Spleen (tissue), 11 donors: ENCODE measurements around the gene MTRFR. TPM values are rescaled to one million over a fixed set of nuclear protein-coding genes. Genes with fewer than 3 reads are reported as not detected.

Experiments
- DNase-seq: peaks from one replicate; pipeline ENCODE4 v3.0.0-alpha.2; 2020
- H3K27ac ChIP-seq, 8 donors: fragments of 200-600 bp; sonication (generic) in 7 of 8; 1 replicate in 4 of 8; 2 replicates in 4 of 8; pipeline versions ENCODE4 v1.5.0 to v1.8.0; 2016 to 2021; ENCODE audit warnings: inconsistent platforms in 4 of 8, mild to moderate bottlenecking in 4 of 8, moderate library complexity in 1 of 8
- H3K27me3 ChIP-seq, 7 donors: fragments of 200-600 bp; sonication (generic) in 6 of 7; replicated peaks in 1 of 7; 1 replicate in 4 of 7; 2 replicates in 3 of 7; pipeline versions ENCODE4 v1.5.0 to v1.8.0; 2016 to 2021; ENCODE audit warnings: inconsistent platforms in 3 of 7, mild to moderate bottlenecking in 1 of 7
- H3K36me3 ChIP-seq, 6 donors: fragments of 200-600 bp; sonication (generic) in 5 of 6; 1 replicate in 4 of 6; 2 replicates in 2 of 6; pipeline versions ENCODE4 v1.5.0 to v1.8.0; 2016 to 2021; ENCODE audit warnings: inconsistent platforms in 2 of 6
- H3K4me1 ChIP-seq, 6 donors: fragments of 200-600 bp; sonication (generic) in 5 of 6; 1 replicate in 3 of 6; 2 replicates in 3 of 6; pipeline versions ENCODE4 v1.5.0 to v1.8.0; 2016 to 2021; ENCODE audit warnings: inconsistent platforms in 3 of 6
- H3K4me3 ChIP-seq, 8 donors: fragments of 200-600 bp; sonication (generic) in 7 of 8; 1 replicate in 4 of 8; 2 replicates in 4 of 8; pipeline versions ENCODE4 v1.5.0 to v1.8.0; 2016 to 2021; ENCODE audit warnings: inconsistent platforms in 4 of 8, mild to moderate bottlenecking in 4 of 8, moderate library complexity in 2 of 8
- H3K9me3 ChIP-seq, 8 donors: fragments of 200-600 bp; sonication (generic) in 7 of 8; 1 replicate in 4 of 8; 2 replicates in 4 of 8; pipeline versions ENCODE4 v1.5.0 to v1.8.0; 2016 to 2021; ENCODE audit warnings: inconsistent platforms in 4 of 8
- CTCF ChIP-seq, 11 experiments: fragments of 200-600 bp in 7 of 11; fragments of 450-650 bp in 4 of 11; sonication (generic) in 4 of 11; IDR thresholded peaks in 8 of 11; conservative IDR thresholded peaks in 3 of 11; 1 replicate in 7 of 11; 2 replicates in 4 of 11; pipeline versions ENCODE4 v1.4.0 to v1.8.0; 2016 to 2021; ENCODE audit warnings: antibody characterized with exemption in 11 of 11, inconsistent platforms in 4 of 11, mild to moderate bottlenecking in 1 of 11
- POLR2A ChIP-seq, 3 donors: fragments of 450-650 bp; IDR thresholded peaks; one replicate each; pipeline ENCODE4 v1.5.1; 2017; ENCODE audit warnings: antibody characterized with exemption in 3 of 3, mild to moderate bottlenecking in 1 of 3
- POLR2AphosphoS5 ChIP-seq, 3 donors: sonication (generic); formaldehyde crosslinking; IDR thresholded peaks; one replicate each; pipeline ENCODE4 v1.5.1; 2017; ENCODE audit warnings: antibody characterized with exemption in 3 of 3
- WGBS, 5 donors: extraction: QIAGEN DNeasy Blood & Tissue Kit in 3 of 5; methylation state at CpG; one replicate each; pipeline versions ENCODE4 v1.1.5 to v1.1.7; 2013 to 2018; 5-methylcytosine and 5-hydroxymethylcytosine counted together
- intact Hi-C: fragments of 100-400 bp; cut with DNase I; formaldehyde crosslinking; loops from one replicate; pipeline ENCODE4 v1.15.0; 2023; ENCODE audit warnings: low total_unique reads
- polyA plus RNA-seq, 3 donors: library from polyadenylated mRNA; stranded (reverse); fragments of 200-250 nt; gene quantifications; one replicate each; pipeline ENCODE4 v1.2.1, GENCODE V29; 2013
- total RNA-seq, 7 donors: library from RNA; depleted of rRNA in 3 of 7; stranded (reverse); fragments of >200 nt in 3 of 7; fragmentation: NEBNext Ultra II Directional in 4 of 7; extraction: Animal tissue kit (Norgen Biotek cat#: 25700) in 4 of 7; gene quantifications; one replicate each; pipeline versions ENCODE4 v1.1.0 to v1.2.1, GENCODE V29; 2016 to 2021
- donor health status: healthy with polysubstance abuse.
- donor health status: DM: no; HTN: no; CAD: no; lungs with moderate emphysema.
- donor health status: DM: no; HTN: no; CAD: no.
- donor health status: Bipolar disorder and iron deficiency.
- donor health status: healthy.
- donor health status: DM: no; HTN: no; CAD: no.
- donor health status: DM: yes; HTN: yes; CAD: no.

MTRFR gene
- total and polyA plus RNA-seq, 10 donors, result 11.9 to 21.0 (median 16.2) TPM

GRCh38 chr12:123268850-123269249 lies 35.6 kb downstream of the MTRFR start:
- intact Hi-C loops, result no loop called here
- Histone ChIP-seq H3K27ac (peak overlapping the region; percentile 30 to 86 (median 70)), H3K4me1 (peaks cover 31 to 48% (median 44%) of the 10 kb centered on the region in 6 donors), H3K9me3 (no peaks in the 10 kb centered on the region), H3K4me3 (peak overlapping the region in 6 of 8 donors; percentile 55 to 85 (median 64)), H3K27me3 (peaks cover 0 to 3% (median 0%) of the 10 kb centered on the region in 7 donors), H3K36me3 (peaks cover 0 to 34% (median 2%) of the 10 kb centered on the region in 6 donors)
- WGBS, 5 donors, result 34 to 61% (median 53%) methylated on average over 11 to 13 of the region's 13 CpGs
- TF ChIP-seq POLR2A (IDR thresholded peaks at IDR 0.05) (no peak), CTCF (IDR thresholded peaks at IDR 0.05 in 8 of 11, conservative IDR thresholded peaks at IDR 0.05 in 3 of 11) (no peak), POLR2AphosphoS5 (IDR thresholded peaks at IDR 0.05) (no peak)
- peak; percentile 76 for DNase-seq

- WGBS, 5 donors, result 3 to 24% (median 8%) methylated on average over 15 to 32 of the region's 32 CpGs
- TF ChIP-seq POLR2AphosphoS5 (IDR thresholded peaks at IDR 0.05) (peak; percentile 37 to 72 (median 54)), CTCF (IDR thresholded peaks at IDR 0.05 in 8 of 11, conservative IDR thresholded peaks at IDR 0.05 in 3 of 11) (peak in 2 of 11 experiments; percentile 28 to 41), POLR2A (IDR thresholded peaks at IDR 0.05) (no peak)
Measured at GRCh38 chr12:123269395-123269892, 36.2 kb downstream of the MTRFR start.

DNA sequence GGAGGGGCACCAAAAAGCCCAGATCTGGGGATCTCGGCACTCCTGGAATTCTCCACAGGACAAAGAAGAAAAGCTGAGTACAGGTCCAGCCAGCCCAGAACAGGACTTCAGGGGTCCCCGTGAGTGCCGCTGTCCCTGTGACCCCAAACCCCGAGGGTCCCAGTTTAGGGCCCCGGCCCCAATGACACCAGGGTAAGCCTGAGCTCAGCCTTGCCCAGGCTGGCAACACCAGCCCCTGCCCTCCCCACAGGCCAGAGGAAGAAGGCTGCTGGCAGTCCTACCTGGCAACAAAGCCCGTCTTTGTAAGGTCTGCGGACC lies 36.6 kb downstream of the MTRFR start:
- WGBS, 5 donors, result 0 to 4% (median 3%) methylated on average over 5 to 7 of the region's 7 CpGs
- peaks cover 31 to 48% (median 44%) of the 10 kb centered on the region in 6 donors for H3K4me1 ChIP-seq
- peaks cover 0 to 3% (median 0%) of the 10 kb centered on the region in 7 donors for H3K27me3 ChIP-seq
- intact Hi-C loops, result no loop called here
- peak overlapping the region; percentile 48 to 85 (median 63) for H3K4me3 ChIP-seq
- H3K9me3 ChIP-seq, result no peaks in the 10 kb centered on the region
- H3K27ac ChIP-seq, result peak overlapping the region; percentile 30 to 86 (median 70)
- no peak for DNase-seq
- no peak for TF ChIP-seq POLR2AphosphoS5 (IDR thresholded peaks at IDR 0.05)
- TF ChIP-seq POLR2A (IDR thresholded peaks at IDR 0.05), result no peak
- TF ChIP-seq CTCF (IDR thresholded peaks at IDR 0.05 in 8 of 11, conservative IDR thresholded peaks at IDR 0.05 in 3 of 11), result no peak
- peaks cover 0 to 23% (median under 1%) of the 10 kb centered on the region in 6 donors for H3K36me3 ChIP-seq

More at GRCh38 chr12:123269395-123269892, 36.2 kb downstream of the MTRFR start:
- intact Hi-C loops, result no loop called here
- DNase-seq, result peak; percentile 87
- Histone ChIP-seq H3K9me3 (no peaks in the 10 kb centered on the region), H3K4me3 (peak overlapping the region; percentile 48 to 85 (median 63)), H3K27me3 (peaks cover 0 to 3% (median 0%) of the 10 kb centered on the region in 7 donors), H3K27ac (peak overlapping the region; percentile 30 to 86 (median 70)), H3K36me3 (peaks cover 0 to 28% (median 2%) of the 10 kb centered on the region in 6 donors), H3K4me1 (peaks cover 31 to 48% (median 44%) of the 10 kb centered on the region in 6 donors)

DNA sequence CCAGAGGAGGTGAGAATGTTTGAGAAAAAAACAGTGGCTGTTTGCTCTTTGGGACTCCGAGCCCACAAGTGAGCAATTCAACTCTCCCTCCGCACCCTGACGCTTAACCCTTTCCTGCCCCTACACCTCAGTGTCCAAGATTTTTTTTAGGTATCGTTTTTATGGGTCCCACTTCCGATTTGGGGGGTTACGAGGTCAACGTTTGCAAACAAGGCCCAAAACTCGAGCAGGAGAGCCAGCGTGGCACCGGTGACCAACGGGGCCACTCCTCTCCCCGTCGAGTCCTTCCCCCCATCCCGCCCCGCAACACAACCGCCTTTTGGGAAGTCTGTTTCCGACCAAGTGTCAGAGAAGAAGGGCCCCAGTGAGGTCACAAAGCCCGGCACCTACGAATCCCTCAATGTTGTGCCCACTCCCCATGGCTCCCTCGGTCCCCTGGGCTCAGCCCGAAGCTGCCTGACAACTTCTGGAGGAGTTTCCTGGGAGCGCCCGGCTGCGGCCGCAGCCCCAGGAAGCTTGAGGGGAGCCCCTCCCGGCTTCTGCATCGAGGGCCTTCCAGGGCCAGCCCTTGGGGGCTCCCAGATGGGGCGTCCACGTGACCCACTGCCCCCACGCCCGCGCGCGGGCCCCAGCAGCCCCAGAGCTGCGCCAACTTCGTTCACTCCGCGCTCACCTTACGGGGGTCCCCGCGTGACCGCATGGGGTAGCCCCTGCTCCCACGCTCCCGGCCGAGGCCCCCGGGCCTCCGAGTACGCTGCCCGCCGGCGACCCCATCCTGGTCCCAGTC lies 37.2 kb downstream of the MTRFR start:
- Histone ChIP-seq H3K27ac (peak overlapping the region in 7 of 8 donors; percentile 53 to 86 (median 71)), H3K9me3 (no peaks in the 10 kb centered on the region), H3K36me3 (peaks cover 0 to 18% (median 0%) of the 10 kb centered on the region in 6 donors), H3K4me3 (peak overlapping the region; percentile 48 to 85 (median 63)), H3K27me3 (peaks cover 0 to 3% (median 0%) of the 10 kb centered on the region in 7 donors), H3K4me1 (peaks cover 31 to 48% (median 44%) of the 10 kb centered on the region in 6 donors)
- intact Hi-C loops, result no loop called here
- 0 to 2% (median 1%) methylated on average over 21 to 51 of the region's 51 CpGs for WGBS, 5 donors
- TF ChIP-seq POLR2A (IDR thresholded peaks at IDR 0.05) (no peak), CTCF (IDR thresholded peaks at IDR 0.05 in 8 of 11, conservative IDR thresholded peaks at IDR 0.05 in 3 of 11) (peak in 3 of 11 experiments; percentile 19 to 51 (median 27))
- peak; percentile 83 for DNase-seq
